ENCODE measurements around the gene ANP32E. TPM values are rescaled to one million over a fixed set of nuclear protein-coding genes. Genes with fewer than 3 reads are reported as not detected.

The ANP32E gene
- total and polyA plus RNA-seq, 9 of the 15 experiments (the other 6 are each of a cell fraction or from before 2014, with no cell fraction given) = 60.4 to 197 (median 104) TPM

DNA sequence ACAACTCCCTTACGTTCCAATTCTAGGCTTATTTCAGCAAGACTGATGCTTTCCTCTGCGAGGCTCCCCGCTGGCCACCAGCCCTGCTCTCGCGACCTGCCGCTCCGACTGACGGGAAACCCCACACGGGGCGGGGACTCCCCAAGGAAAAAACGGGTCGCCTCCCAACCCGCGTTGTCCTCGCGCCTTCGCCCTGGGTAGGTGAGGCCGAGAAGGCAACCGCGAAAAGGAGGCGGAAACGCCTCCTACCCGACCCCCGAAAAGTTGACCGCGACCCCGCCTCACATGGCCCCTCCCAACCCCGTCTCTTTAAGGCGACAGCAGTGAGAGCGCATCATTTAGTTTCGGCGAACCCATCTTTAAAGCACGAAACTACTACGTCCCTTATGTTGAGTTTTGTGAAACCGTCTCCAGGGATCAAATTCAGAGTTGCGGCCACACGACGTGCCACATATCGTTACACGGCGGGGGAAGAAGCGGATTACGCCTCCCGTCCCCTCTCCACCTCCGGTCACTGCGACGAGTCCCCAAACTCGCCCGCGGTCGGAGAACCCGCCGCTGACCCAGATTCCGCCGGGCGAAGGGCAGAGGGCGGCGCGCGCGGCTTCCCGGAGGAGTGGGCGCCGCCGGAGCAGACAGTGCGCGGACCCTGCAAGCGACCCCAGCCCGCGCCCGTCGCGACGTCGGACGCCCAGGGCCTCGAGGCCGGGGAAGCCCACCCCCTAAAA lies 1.2 kb downstream of the ANP32E start:
- ChIA-PET POLR2A (interaction anchor here (1.1 to 2.2 kb wide), 7 partner anchors 9 to 66 kb away, joined by 3 to 9 read pairs (median 7); no protein-coding TSS in a partner anchor), CTCF (ENCODE audit: low intra/inter-chr PET ratio) (interaction anchor here (0.7 kb wide), 1 partner anchor 169 kb away, joined by 3 read pairs; no protein-coding TSS in a partner anchor)
- DNase-seq (ENCODE audit: extremely low read depth in 1 of 4, low spot score in 3 of 4) = peak; percentile 71 to 90 (median 78)
- TSS peak; percentile 90 for BruUV-seq (replicated peaks)
- Histone ChIP-seq H3K9me1 (ENCODE audit: control insufficient read depth, insufficient read depth, low read length) (no peaks in the 10 kb centered on the region), H3K9me3 (replicated peaks; ENCODE audit: control insufficient read depth, insufficient read depth, low read depth, low read length) (no peaks in the 10 kb centered on the region), H3K27ac (ENCODE audit: extremely low read depth, low read depth, low read length) (peak overlapping the region; percentile 95), H4K20me1 (replicated peaks; ENCODE audit: control insufficient read depth, insufficient read depth, low read length) (no peaks in the 10 kb centered on the region; the same call in 1 of the 2 replicates), H3K9ac (ENCODE audit: insufficient read depth in 1 of 2, low read depth in 2 of 2, low read length in 2 of 2) (peak overlapping the region; percentile 94 to 97), H3K4me1 (replicated peaks in 1 of 2; ENCODE audit: control insufficient read depth in 2 of 2, insufficient read depth in 2 of 2, low read length in 2 of 2) (peaks cover 13 to 16% of the 10 kb centered on the region in 2 experiments; a peak in 4 of 5 replicates), H2AFZ (ENCODE audit: low read depth, low read length) (peak overlapping the region; percentile 52), H3K4me3 (peak overlapping the region; percentile 95), H3K79me2 (ENCODE audit: control insufficient read depth, insufficient read depth, low read length) (peaks cover 64% of the 10 kb centered on the region), H3K27me3 (ENCODE audit: control insufficient read depth in 2 of 2, insufficient read depth in 2 of 2, low read length in 2 of 2) (no peaks in the 10 kb centered on the region), H3K4me2 (ENCODE audit: insufficient read depth, low read length) (peak overlapping the region; percentile 89), H3K36me3 (ENCODE audit: control insufficient read depth, insufficient read depth, low read length) (peaks cover 26% of the 10 kb centered on the region; the same call in 2 of the 3 replicates)
- peak; percentile 84 for ATAC-seq
- intact Hi-C loops (cut with micrococcal nuclease) = no loop called here
- WGBS (ENCODE audit: insufficient coverage, low coverage, missing lambda C conversion rate) = under 1% methylated on average over 59 of the region's 78 CpGs
- in situ Hi-C loops (cut with MboI) = no loop called here
- FAIRE-seq = peak; percentile 82
- TF ChIP-seq EGR1 (conservative IDR thresholded peaks at IDR 0.05) (no peak), SAFB (IDR thresholded peaks at IDR 0.05; ENCODE audit: borderline replicate concordance, low read depth, low read length) (no peak), GTF2F1 (IDR thresholded peaks at IDR 0.05; ENCODE audit: low read depth, low read length) (no peak), ZNF644 (tag; IDR thresholded peaks at IDR 0.05; ENCODE audit: low read depth) (no peak), GATAD2A (IDR thresholded peaks at IDR 0.05) (no peak), ZNF12 (CRISPR knock-in tag; IDR thresholded peaks at IDR 0.05) (no peak), TCF7L2 (IDR thresholded peaks at IDR 0.05; ENCODE audit: low read depth, low read length) (no peak), HNRNPK (IDR thresholded peaks at IDR 0.05; ENCODE audit: low read depth, low read length, poor library complexity, severe bottlenecking) (no peak), ZNF551 (CRISPR knock-in tag; IDR thresholded peaks at IDR 0.05) (no peak), KLF10 (CRISPR knock-in tag; IDR thresholded peaks at IDR 0.05) (no peak), ZFPM2 (CRISPR knock-in tag; IDR thresholded peaks at IDR 0.05) (no peak), ETV6 (IDR thresholded peaks at IDR 0.05; ENCODE audit: borderline replicate concordance in 1 of 2, low read depth in 2 of 2, low read length in 1 of 2) (no peak), ETV6 (CRISPR knock-in tag; IDR thresholded peaks at IDR 0.05; ENCODE audit: borderline replicate concordance) (no peak), ZNF830 (CRISPR knock-in tag; IDR thresholded peaks at IDR 0.05) (0 out of 2 replicates have a peak, but pooled peaks have one; percentile 1), STAT5B (CRISPR knock-in tag; IDR thresholded peaks at IDR 0.05) (no peak), CREBBP (IDR thresholded peaks at IDR 0.05; ENCODE audit: low read depth, low read length) (no peak), BCOR (IDR thresholded peaks at IDR 0.05) (peak; percentile 58), ZNF655 (CRISPR knock-in tag; IDR thresholded peaks at IDR 0.05) (no peak), TBL1XR1 (IDR thresholded peaks at IDR 0.05; ENCODE audit: low read length in 2 of 2) (no peak), MTF1 (CRISPR knock-in tag; IDR thresholded peaks at IDR 0.05; ENCODE audit: borderline replicate concordance) (no peak)
- TF ChIP-seq, protein P1, sequence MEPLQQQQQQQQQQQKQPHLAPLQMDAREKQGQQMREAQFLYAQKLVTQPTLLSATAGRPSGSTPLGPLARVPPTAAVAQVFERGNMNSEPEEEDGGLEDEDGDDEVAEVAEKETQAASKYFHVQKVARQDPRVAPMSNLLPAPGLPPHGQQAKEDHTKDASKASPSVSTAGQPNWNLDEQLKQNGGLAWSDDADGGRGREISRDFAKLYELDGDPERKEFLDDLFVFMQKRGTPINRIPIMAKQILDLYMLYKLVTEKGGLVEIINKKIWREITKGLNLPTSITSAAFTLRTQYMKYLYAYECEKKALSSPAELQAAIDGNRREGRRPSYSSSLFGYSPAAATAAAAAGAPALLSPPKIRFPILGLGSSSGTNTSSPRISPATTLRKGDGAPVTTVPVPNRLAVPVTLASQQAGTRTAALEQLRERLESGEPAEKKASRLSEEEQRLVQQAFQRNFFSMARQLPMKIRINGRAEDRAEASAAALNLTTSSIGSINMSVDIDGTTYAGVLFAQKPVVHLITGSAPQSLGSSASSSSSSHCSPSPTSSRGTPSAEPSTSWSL (CRISPR knock-in tag; IDR thresholded peaks at IDR 0.05; ENCODE audit: borderline replicate concordance) = no peak

Data from K562 (cell line).